ENCODE results near the gene B4GALT5. TPM values are rescaled to one million over a fixed set of nuclear protein-coding genes. Genes with fewer than 3 reads are reported as not detected.
A peak's percentile ranks its signal among the peaks of the same experiment; 100 is the strongest.

Gene B4GALT5
- total RNA-seq, 2 donors from 2014 or later = 9.3 to 12.2 TPM

DNA sequence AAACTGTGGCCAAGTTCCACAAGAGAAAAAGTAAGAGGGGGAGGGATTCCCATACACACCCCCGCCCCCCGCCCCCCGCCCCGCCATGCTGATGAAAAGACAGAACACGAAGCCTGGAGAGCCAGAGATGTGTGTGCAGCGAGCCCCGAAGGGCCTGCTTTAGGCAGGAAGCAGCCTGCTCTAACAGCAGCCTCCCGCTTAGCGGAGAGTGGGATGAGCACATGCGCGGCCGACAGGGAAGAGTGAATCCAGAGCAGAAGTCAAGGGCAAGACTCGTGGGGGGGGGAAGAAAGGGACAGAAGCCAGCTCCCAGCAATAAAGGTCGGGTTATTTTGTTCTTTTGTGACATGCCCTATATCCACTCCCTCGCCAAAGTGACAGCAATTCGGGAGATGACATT, 78.5 kb downstream of the B4GALT5 start:
- Histone ChIP-seq H3K4me1 (peaks cover 10% of the 10 kb centered on the region), H3K36me3 (replicated peaks in 1 of 2; ENCODE audit: insufficient read depth in 1 of 2, low read depth in 2 of 2) (peaks cover 0 to 16% of the 10 kb centered on the region in 2 donors), H3K4me3 (no peak overlapping the region), H3K27me3 (no peaks in the 10 kb centered on the region), H3K9me3 (no peaks in the 10 kb centered on the region), H3K27ac (no peak overlapping the region)
- TF ChIP-seq, protein P1, sequence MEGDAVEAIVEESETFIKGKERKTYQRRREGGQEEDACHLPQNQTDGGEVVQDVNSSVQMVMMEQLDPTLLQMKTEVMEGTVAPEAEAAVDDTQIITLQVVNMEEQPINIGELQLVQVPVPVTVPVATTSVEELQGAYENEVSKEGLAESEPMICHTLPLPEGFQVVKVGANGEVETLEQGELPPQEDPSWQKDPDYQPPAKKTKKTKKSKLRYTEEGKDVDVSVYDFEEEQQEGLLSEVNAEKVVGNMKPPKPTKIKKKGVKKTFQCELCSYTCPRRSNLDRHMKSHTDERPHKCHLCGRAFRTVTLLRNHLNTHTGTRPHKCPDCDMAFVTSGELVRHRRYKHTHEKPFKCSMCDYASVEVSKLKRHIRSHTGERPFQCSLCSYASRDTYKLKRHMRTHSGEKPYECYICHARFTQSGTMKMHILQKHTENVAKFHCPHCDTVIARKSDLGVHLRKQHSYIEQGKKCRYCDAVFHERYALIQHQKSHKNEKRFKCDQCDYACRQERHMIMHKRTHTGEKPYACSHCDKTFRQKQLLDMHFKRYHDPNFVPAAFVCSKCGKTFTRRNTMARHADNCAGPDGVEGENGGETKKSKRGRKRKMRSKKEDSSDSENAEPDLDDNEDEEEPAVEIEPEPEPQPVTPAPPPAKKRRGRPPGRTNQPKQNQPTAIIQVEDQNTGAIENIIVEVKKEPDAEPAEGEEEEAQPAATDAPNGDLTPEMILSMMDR (IDR thresholded peaks at IDR 0.05) = no peak
- TF ChIP-seq POLR2A (IDR thresholded peaks at IDR 0.05) = no peak
- WGBS, 2 donors = 83 to 87% methylated on average over 16 of the region's 16 CpGs
- intact Hi-C loops (cut with DNase I) = no loop called here
- ATAC-seq (peak; percentile 27), DNase-seq (peak in 1 of 4 donors; percentile 16)

DNA sequence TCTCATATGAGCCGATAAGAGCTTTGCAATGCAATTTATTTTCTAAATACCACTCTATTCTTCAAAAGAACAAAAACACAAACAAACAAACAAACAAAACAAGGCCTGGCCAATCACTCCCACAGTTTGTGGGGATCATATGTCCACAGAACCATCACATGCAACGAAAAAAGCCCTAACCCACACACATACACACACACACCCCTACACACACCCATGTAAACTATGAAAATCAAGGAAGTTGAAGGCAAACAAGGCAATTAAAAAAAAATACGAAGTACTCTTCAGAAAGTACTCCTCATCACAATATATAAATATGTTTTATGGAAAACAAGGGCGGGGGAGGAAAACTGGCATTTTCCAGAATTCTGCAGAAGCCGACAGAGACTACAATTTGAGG, 79.6 kb downstream of the B4GALT5 start:
- H3K27ac ChIP-seq = no peak overlapping the region
- intact Hi-C loops (cut with DNase I) = no loop called here

DNA sequence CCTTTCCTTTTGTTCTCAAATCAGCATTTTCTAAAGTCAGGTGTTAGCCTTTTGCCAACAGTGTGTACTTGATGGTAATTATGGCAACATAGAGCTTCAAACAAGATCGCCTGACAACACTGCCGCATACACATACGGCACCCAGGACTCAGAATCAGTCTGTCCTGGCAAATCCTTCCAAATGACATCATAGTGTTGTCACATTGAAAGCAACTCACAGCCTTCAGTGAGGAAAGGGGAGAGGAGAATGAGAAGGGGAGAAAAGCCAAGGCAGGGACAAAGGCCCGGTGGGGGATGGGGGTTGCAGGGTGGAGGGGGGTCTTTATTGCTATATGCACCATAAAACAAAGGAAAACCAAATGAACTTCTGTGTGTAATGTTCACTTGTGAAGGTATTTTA, 80.0 kb downstream of the B4GALT5 start:
- WGBS, 2 donors = 94 to 95% methylated on average over 4 of the region's 4 CpGs
- intact Hi-C loops (cut with DNase I) = no loop called here
- ATAC-seq = no peak
- no peak for TF ChIP-seq POLR2A (IDR thresholded peaks at IDR 0.05)
- TF ChIP-seq, protein P1 (IDR thresholded peaks at IDR 0.05) = no peak
- no peaks in the 10 kb centered on the region for H3K27me3 ChIP-seq
- peaks cover 10% of the 10 kb centered on the region for H3K4me1 ChIP-seq
- DNase-seq = no peak
- H3K4me3 ChIP-seq = no peak overlapping the region
- peaks cover 0 to 11% of the 10 kb centered on the region in 2 donors for H3K36me3 ChIP-seq (replicated peaks in 1 of 2; ENCODE audit: insufficient read depth in 1 of 2, low read depth in 2 of 2)
- no peaks in the 10 kb centered on the region for H3K9me3 ChIP-seq
- H3K27ac ChIP-seq = no peak overlapping the region

More for the DNA sequence above, 79.6 kb downstream of the B4GALT5 start:
- H3K9me3 ChIP-seq = no peaks in the 10 kb centered on the region
- TF ChIP-seq POLR2A (IDR thresholded peaks at IDR 0.05) = no peak
- TF ChIP-seq, protein P1 (IDR thresholded peaks at IDR 0.05) = no peak
- DNase-seq = no peak
- no peak overlapping the region for H3K4me3 ChIP-seq
- WGBS, 2 donors = 84 to 93% methylated on average over 5 of the region's 5 CpGs
- H3K36me3 ChIP-seq (replicated peaks in 1 of 2; ENCODE audit: insufficient read depth in 1 of 2, low read depth in 2 of 2) = peaks cover 0 to 11% of the 10 kb centered on the region in 2 donors
- H3K27me3 ChIP-seq = no peaks in the 10 kb centered on the region
- no peak for ATAC-seq
- peaks cover 10% of the 10 kb centered on the region for H3K4me1 ChIP-seq

DNA sequence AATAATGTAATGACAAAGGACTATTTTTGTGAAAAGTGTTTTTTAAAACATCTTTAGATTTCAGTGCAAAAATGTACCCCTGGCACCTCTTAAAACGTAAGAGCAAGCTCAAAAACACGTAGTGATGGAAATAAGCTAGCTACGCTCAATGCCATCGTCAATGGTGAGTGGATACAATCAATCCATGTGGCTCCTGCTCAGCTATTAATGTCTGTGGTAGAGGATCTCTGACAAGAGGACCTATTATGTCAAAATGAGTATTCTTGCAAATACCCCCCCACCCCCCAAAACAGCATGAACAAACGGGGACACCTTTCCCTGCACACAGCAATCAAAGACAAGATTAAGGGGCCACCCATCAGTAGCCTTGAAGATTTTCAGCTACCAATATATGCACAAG, 80.7 kb downstream of the B4GALT5 start:
- Histone ChIP-seq H3K9me3 (no peaks in the 10 kb centered on the region), H3K27ac (no peak overlapping the region), H3K36me3 (replicated peaks in 1 of 2; ENCODE audit: insufficient read depth in 1 of 2, low read depth in 2 of 2) (peaks cover 0 to 11% of the 10 kb centered on the region in 2 donors), H3K4me1 (peaks cover 10% of the 10 kb centered on the region), H3K4me3 (no peak overlapping the region), H3K27me3 (no peaks in the 10 kb centered on the region)
- 92 to 93% methylated on average over 5 of the region's 5 CpGs for WGBS, 2 donors
- intact Hi-C loops (cut with DNase I) = no loop called here
- DNase-seq = no peak
- ATAC-seq = no peak
- TF ChIP-seq, protein P1 (IDR thresholded peaks at IDR 0.05) = no peak
- TF ChIP-seq POLR2A (IDR thresholded peaks at IDR 0.05) = no peak

DNA sequence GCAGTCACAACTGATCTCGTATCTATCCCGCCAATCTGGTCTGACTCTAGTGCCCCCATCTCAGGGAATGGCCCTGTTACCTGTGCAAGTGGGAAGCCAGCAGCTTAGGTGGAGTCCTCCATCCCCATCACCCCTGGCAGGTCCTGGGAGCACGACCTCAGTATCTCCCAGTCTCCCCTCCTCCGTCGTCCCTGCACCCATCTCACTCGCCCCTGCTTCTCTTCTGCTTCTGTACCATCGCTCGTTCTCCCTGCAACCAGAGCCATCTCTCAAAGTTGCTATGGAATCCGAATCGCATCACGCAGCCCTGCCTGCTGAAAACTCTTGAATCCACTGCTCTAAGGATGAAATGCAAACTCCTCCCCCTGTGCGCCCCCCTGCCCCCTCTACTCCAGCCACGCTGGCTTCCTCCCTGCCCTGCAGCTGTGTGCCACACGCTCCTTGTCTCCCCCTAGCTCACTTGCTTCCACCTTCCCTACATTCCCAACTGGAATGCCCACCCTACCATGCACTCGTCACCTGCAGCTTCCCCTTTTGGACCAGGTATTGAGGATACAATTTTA, 81.7 kb downstream of the B4GALT5 start:
- DNase-seq = no peak
- no peaks in the 10 kb centered on the region for H3K9me3 ChIP-seq
- H3K36me3 ChIP-seq (replicated peaks in 1 of 2; ENCODE audit: insufficient read depth in 1 of 2, low read depth in 2 of 2) = peaks cover 0 to 9% of the 10 kb centered on the region in 2 donors
- ATAC-seq = no peak
- peak overlapping the region in 1 of 4 donors; percentile 58 for H3K27ac ChIP-seq
- no peaks in the 10 kb centered on the region for H3K27me3 ChIP-seq
- H3K4me1 ChIP-seq = peaks cover 10% of the 10 kb centered on the region
- TF ChIP-seq, protein P1 (IDR thresholded peaks at IDR 0.05) = no peak
- TF ChIP-seq POLR2A (IDR thresholded peaks at IDR 0.05) = no peak
- no peak overlapping the region for H3K4me3 ChIP-seq
- intact Hi-C loops (cut with DNase I) = no loop called here
- WGBS, 2 donors = 86 to 95% methylated on average over 15 of the region's 15 CpGs

All from body of pancreas (tissue), 4 donors.